Neural cell (in vitro differentiated cells): ENCODE measurements around the gene NRG3. TPM values are rescaled to one million over a fixed set of nuclear protein-coding genes. Genes with fewer than 3 reads are reported as not detected.

Source experiments
- H2AFZ ChIP-seq: fragments of 200-600, 300-800 bp; sonication (generic), shearing (Covaris generic); 2 replicates; pipeline ENCODE4 v1.6.0; 2014; ENCODE audit warnings: low read depth, mild to moderate bottlenecking, antibody characterized with exemption, low read length, moderate library complexity
- H3F3A ChIP-seq: fragments of 200-600 bp; shearing (Covaris generic); 2 replicates; pipeline ENCODE4 v1.6.1; 2016; ENCODE audit warnings: mild to moderate bottlenecking, moderate library complexity, mixed read lengths, antibody characterized with exemption, low read length; ENCODE audit not compliant: insufficient read depth, poor library complexity, severe bottlenecking
- H3K27ac ChIP-seq: fragments of 200-600, 300-800 bp; sonication (generic), shearing (Covaris generic); 2 replicates; pipeline ENCODE4 v1.5.1; 2014; ENCODE audit warnings: mild to moderate bottlenecking, low read length, moderate library complexity
- H3K27me3 ChIP-seq: fragments of 300-800, 200-600 bp; sonication (generic), shearing (Covaris generic); 2 replicates; pipeline ENCODE4 v1.6.0; 2014; ENCODE audit warnings: mild to moderate bottlenecking, low read depth, low read length, moderate library complexity; ENCODE audit not compliant: insufficient read depth
- H3K36me3 ChIP-seq: fragments of 300-800, 200-600 bp; sonication (generic), shearing (Covaris generic); 2 replicates; pipeline ENCODE4 v1.5.1; 2014; ENCODE audit warnings: mild to moderate bottlenecking, antibody characterized with exemption, low read length, moderate library complexity; ENCODE audit not compliant: insufficient read depth
- H3K4me2 ChIP-seq: fragments of 300-800, 200-600 bp; sonication (generic), shearing (Covaris generic); 2 replicates; pipeline ENCODE4 v1.6.0; 2014; ENCODE audit warnings: mild to moderate bottlenecking, low read length
- H3K4me3 ChIP-seq: fragments of 300-800, 200-600 bp; sonication (generic), shearing (Covaris generic); 2 replicates; pipeline ENCODE4 v1.5.1; 2014; ENCODE audit warnings: mild to moderate bottlenecking, low read length, moderate library complexity
- H3K79me2 ChIP-seq: fragments of 200-600 bp; shearing (Covaris generic); replicated peaks from 2 replicates; pipeline ENCODE4 v1.6.0; 2014; ENCODE audit warnings: mild to moderate bottlenecking, low read length, moderate library complexity; ENCODE audit not compliant: insufficient read depth
- H3K9ac ChIP-seq: fragments of 300-800, 200-600 bp; sonication (generic), shearing (Covaris generic); 2 replicates; pipeline ENCODE4 v1.6.1; 2016; ENCODE audit warnings: mild to moderate bottlenecking, low read length, mixed read lengths
- H3K9me2 ChIP-seq: fragments of 200-600 bp; shearing (Covaris generic); 2 replicates; pipeline ENCODE4 v1.6.1; 2016; ENCODE audit warnings: mild to moderate bottlenecking, low read length, mixed read lengths; ENCODE audit not compliant: insufficient read depth
- H3K9me3 ChIP-seq: fragments of 200-600, 300-800 bp; sonication (generic), shearing (Covaris generic); 2 replicates; pipeline ENCODE4 v1.6.1; 2016; ENCODE audit warnings: mild to moderate bottlenecking, mixed run types, low read length, moderate library complexity, mixed read lengths
- H4K20me1 ChIP-seq: fragments of 200-600 bp; shearing (Covaris generic); 2 replicates; pipeline ENCODE4 v1.6.1; 2016; ENCODE audit warnings: mild to moderate bottlenecking, mixed run types; ENCODE audit not compliant: insufficient read depth
- CTCF ChIP-seq: fragments of 450-650 bp; IDR thresholded peaks from 2 replicates; pipeline ENCODE4 v1.5.1; 2014; ENCODE audit warnings: antibody characterized with exemption, mild to moderate bottlenecking, moderate library complexity; ENCODE audit not compliant: poor library complexity, severe bottlenecking
- EP300 ChIP-seq: fragments of 450-650 bp; conservative IDR thresholded peaks from 2 replicates; pipeline ENCODE4 v1.6.1; 2014; ENCODE audit warnings: antibody characterized with exemption, mild to moderate bottlenecking, moderate library complexity; ENCODE audit not compliant: poor library complexity, severe bottlenecking
- EZH2 ChIP-seq: fragments of 200-600, 300-800 bp; shearing (Covaris generic), sonication (generic); IDR thresholded peaks from 2 replicates; pipeline ENCODE4 v1.6.1; 2014; ENCODE audit warnings: antibody characterized with exemption, low read length, borderline replicate concordance, mild to moderate bottlenecking; ENCODE audit not compliant: insufficient read depth, poor library complexity, severe bottlenecking
- MXI1 ChIP-seq: fragments of 450-650 bp; conservative IDR thresholded peaks from 2 replicates; pipeline ENCODE4 v1.6.1; 2014; ENCODE audit warnings: antibody characterized with exemption, mild to moderate bottlenecking; ENCODE audit not compliant: poor library complexity, severe bottlenecking
- POLR2AphosphoS5 ChIP-seq: IDR thresholded peaks from 2 replicates; pipeline ENCODE4 v1.6.1; 2012
- RAD21 ChIP-seq: fragments of 450-650 bp; conservative IDR thresholded peaks from 2 replicates; pipeline ENCODE4 v1.6.1; 2014; ENCODE audit warnings: antibody characterized with exemption, mild to moderate bottlenecking, moderate library complexity
- REST ChIP-seq: IDR thresholded peaks from 2 replicates; pipeline ENCODE4 v1.6.1; 2012; ENCODE audit warnings: borderline replicate concordance
- SMC3 ChIP-seq: fragments of 450-650 bp; conservative IDR thresholded peaks from 2 replicates; pipeline ENCODE4 v1.6.1; 2014; ENCODE audit warnings: antibody characterized with exemption, mild to moderate bottlenecking, moderate library complexity; ENCODE audit not compliant: poor library complexity
- TAF1 ChIP-seq: IDR thresholded peaks from 2 replicates; pipeline ENCODE4 v1.6.1; 2012; ENCODE audit warnings: low read depth
- polyA plus RNA-seq: library from polyadenylated mRNA; depleted of rRNA; stranded (reverse); fragments of >200 nt; gene quantifications from 2 replicates; pipeline ENCODE4 v1.2.3, GENCODE V29; 2014

Gene NRG3
- polyA plus RNA-seq, 1 donor from 2014 or later = 14.0 TPM

- H3K79me2 ChIP-seq = no peaks in the 10 kb centered on the region
- no peak overlapping the region for H3K27ac ChIP-seq
- H3K36me3 ChIP-seq = no peaks in the 10 kb centered on the region
- no peak for TF ChIP-seq CTCF
- no peak for TF ChIP-seq TAF1
- no peak for TF ChIP-seq EZH2
- no peak for TF ChIP-seq MXI1
- no peak for TF ChIP-seq REST
- TF ChIP-seq SMC3 = no peak
- TF ChIP-seq RAD21 = no peak
- TF ChIP-seq POLR2AphosphoS5 = no peak
- TF ChIP-seq EP300 = no peak
- H2AFZ ChIP-seq = no peak overlapping the region
- no peaks in the 10 kb centered on the region for H3K9me3 ChIP-seq
- no peak overlapping the region for H3K9ac ChIP-seq
- H3F3A ChIP-seq = no peaks in the 10 kb centered on the region
- no peak overlapping the region for H3K4me2 ChIP-seq
- H3K27me3 ChIP-seq = no peaks in the 10 kb centered on the region
- H4K20me1 ChIP-seq = no peaks in the 10 kb centered on the region
- H3K4me3 ChIP-seq = no peak overlapping the region
- no peaks in the 10 kb centered on the region for H3K9me2 ChIP-seq
Measured at GRCh38 chr10:82692458-82692857, 817.5 kb downstream of the NRG3 start.

- Histone ChIP-seq H3K79me2 (no peaks in the 10 kb centered on the region), H4K20me1 (no peaks in the 10 kb centered on the region), H3K36me3 (no peaks in the 10 kb centered on the region), H3K9me3 (no peaks in the 10 kb centered on the region), H3K27me3 (no peaks in the 10 kb centered on the region), H3K4me2 (no peak overlapping the region), H3K9ac (no peak overlapping the region), H3K4me3 (no peak overlapping the region), H3K27ac (no peak overlapping the region), H3K9me2 (no peaks in the 10 kb centered on the region), H2AFZ (no peak overlapping the region), H3F3A (peaks cover 7% of the 10 kb centered on the region)
- TF ChIP-seq SMC3 (no peak), POLR2AphosphoS5 (no peak), EP300 (no peak), TAF1 (no peak), CTCF (no peak), REST (no peak), RAD21 (no peak), EZH2 (no peak), MXI1 (no peak)
Measured at GRCh38 chr10:82721831-82722230, 846.8 kb downstream of the NRG3 start.
